GM18508 (cell line): ENCODE measurements around the gene VAV2.
"Not testable (repeated sequence)": the region's sequence is repeated elsewhere in the genome, so short reads cannot be mapped to it uniquely, and the experiment has no call there.

Source experiments
- ATAC-seq: cut with Tn5 transposase; IDR thresholded peaks from one replicate; pipeline ENCODE4 v1.9.1; 2021; ENCODE audit warnings: moderate number of reproducible peaks; ENCODE audit not compliant: insufficient read depth, unreplicated experiment

The VAV2 gene

DNA sequence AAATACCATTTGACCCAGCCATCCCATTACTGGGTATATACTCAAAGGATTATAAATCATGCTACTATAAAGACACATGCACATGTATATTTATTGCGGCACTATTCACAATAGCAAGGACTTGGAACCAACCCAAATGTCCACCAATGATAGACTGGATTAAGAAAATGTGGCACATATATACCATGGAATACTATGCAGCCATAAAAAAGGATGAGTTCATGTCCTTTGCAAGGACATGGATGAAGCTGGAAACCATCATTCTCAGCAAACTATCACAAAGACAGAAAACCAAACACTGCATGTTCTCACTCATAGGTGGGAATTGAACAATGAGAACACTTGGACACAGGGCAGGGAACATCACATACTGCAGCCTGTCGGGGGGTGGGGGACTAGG, 68.5 kb downstream of the VAV2 start:
- not testable (repeated sequence) for ATAC-seq

GRCh38 chr9:133921866-133922265, 70.3 kb downstream of the VAV2 start:
- no peak for ATAC-seq

DNA sequence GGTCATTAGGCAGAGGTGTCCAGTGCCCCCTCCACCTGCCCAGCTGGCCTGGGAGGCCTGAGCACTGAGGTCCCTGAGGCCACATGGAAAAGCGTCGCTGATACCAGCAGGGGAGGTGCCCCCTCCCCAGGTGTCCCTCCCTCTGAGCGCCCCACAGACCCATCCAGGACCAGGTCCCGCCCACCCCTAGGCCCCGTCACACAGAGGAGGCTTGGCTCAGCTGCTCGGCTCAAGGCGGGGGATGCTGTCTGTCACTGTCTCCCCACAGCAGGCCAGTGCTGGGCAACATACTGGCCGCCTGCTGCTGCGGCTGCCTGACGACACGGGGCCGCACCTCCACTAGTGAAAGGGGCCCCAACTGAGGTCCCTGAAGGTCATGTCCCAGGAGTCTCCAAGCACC, 71.7 kb downstream of the VAV2 start:
- no peak for ATAC-seq

DNA sequence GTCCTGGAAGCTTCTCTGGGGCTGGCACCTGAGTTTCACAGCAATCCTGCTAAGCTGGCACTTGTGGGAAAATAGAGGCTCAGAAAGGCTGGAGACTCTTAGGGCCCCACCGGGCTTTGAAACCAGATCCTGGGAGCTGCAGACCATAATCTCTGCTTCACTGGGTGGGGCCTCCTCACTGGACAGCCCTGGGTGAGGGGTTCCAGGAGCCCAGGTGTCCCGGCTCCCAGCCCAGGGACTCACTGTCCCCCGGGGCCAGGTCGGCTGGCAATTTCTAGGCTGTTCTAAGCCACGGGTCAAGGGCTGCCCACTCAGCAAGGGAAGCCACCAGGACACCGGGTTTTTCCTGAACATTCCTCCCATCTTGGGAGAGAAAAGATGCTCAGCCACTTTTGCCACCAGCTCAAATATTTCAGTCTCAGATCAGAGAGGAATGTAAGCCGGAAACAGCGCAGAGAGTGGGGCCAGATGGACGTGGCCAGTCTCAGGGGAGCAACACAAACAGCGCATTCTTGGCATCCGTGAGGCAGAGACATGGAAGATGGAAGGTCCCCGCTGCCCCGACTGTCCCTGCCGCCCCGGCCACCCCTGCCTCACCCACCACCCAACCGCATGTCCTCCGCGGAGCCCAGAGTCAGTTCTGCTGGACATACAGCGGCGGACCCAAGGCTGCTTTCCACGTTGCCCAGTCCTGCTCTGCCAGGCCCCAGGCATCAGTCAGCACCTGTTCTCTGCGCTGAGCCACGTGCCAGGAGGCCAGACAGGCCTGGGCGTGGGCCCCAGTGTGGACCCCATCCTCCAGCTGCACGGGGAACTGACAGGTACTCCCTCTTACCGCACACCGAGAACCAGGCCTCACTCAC, 72.6 kb downstream of the VAV2 start:
- no peak for ATAC-seq

GRCh38 chr9:133918111-133918813, 73.9 kb downstream of the VAV2 start:
- no peak for ATAC-seq

DNA sequence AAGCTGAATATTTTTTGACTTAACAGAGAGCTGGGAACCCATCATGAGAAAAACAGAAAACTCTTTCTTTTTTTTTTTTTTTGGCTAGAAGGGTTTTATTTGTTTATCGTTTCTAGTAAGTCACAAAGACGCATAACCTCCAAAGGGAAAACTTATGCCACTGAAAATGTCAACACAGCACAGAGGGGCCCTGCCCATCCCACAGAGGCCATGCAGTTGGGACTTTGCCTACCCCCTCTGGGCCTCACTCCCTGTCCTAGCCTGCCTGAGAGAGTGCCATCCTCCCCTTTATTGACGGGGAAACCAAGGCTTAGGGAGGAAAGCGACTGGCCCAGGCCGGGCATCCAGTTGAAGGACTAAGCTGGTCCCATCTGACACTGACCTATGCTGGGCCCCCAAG, 74.7 kb downstream of the VAV2 start:
- no peak for ATAC-seq

- no peak for ATAC-seq
These were observed 76.0 kb downstream of the VAV2 start for GRCh38 chr9:133916159-133916541.

DNA sequence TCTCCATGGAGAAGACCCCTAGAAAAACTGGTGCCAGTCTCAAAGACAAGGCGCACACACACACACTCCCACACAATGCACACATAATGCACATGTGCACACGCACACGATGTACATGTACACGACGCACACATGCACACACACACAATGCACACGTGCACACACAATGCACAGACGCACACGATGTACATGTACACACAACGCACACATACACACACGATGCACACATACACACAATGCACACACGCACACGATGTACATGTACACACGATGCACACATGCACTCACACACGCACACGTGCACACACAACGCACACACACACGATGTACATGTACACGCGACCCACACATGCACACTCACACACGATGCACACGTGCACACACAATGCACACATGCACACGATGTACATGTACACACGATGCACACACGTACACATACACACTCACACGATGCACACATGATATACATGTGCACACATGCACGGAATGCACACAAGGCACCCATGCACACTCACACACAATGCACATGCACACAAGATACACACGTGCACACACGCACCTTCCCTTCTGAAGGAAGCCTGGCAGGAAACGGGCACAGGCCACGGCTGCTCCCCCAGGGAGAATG, 76.5 kb downstream of the VAV2 start:
- ATAC-seq, result no peak

DNA sequence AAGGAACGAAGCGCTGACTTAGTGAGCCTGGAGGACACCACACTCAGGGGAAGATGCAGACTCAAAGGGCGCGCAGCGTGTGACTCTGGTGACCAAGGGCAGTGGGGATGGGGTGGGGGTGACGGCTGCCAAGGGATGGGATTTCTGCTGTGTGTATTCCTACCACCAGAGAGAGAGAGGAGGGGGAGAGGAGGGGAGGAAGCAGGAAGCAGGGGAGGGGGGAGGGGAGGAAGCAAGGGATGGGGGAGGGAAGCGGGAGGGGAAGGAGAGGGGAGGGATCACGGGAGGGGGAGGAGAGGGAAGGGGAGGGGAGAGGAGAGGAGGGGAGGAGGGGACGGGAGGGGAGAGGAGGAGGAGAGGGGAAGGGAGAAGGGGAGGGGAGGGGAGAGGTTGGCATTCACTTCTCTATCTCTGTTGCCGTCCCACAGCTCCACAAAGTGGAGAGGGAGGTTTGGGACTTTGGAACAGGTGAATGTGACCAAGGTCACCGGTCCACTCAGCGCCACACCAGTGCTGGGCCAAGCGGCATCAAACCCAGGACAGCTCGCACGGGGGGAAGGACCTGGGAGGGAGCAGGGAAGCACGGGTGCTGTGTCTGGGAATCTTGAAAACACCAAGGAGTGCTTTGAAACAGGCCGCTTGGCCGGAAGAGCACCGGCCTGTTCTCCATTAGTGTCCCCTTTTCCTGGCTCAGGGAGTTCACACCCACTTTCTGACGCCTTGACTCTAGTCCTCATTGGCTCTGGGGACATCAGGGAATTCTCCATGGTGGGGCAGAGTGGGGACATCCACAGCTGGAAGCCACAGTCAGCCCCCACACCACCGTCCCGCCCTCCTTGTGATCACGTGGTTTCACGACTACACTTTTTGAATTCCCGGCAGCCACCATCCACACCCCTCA, 77.4 kb downstream of the VAV2 start:
- no peak for ATAC-seq

GRCh38 chr9:133913571-133914369, 78.4 kb downstream of the VAV2 start:
- ATAC-seq, result no peak

DNA sequence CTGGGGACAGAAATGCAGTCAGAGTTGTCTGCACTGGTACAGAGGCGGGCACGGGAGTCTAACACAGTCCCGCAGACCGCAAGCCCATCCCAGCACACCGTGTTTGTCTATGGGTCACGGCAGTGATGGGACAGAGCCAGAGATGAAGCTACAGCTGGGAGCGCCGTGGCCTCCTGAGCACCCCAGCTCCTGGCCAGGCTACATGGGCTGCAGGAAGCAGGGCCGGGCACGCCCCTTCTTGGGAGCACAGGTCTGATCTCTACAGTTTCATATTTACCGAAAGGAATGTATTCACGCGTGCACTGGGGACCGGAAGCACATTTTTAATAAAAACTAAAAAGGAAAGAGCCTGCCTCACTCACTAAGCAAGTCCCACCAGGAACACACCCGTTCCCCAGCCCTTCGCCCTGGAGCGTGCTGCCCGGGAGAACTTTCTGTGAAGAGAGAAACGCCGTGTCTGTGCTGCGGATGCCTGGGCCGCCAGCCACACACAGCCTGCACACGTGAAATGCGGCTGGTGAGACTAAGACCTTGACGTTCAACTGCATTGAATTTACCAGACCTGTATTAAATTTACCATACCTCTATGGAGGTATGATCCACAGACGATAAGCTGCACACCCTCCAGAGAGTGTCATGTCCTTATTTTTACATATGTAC, 81.1 kb downstream of the VAV2 start:
- ATAC-seq, result no peak

DNA sequence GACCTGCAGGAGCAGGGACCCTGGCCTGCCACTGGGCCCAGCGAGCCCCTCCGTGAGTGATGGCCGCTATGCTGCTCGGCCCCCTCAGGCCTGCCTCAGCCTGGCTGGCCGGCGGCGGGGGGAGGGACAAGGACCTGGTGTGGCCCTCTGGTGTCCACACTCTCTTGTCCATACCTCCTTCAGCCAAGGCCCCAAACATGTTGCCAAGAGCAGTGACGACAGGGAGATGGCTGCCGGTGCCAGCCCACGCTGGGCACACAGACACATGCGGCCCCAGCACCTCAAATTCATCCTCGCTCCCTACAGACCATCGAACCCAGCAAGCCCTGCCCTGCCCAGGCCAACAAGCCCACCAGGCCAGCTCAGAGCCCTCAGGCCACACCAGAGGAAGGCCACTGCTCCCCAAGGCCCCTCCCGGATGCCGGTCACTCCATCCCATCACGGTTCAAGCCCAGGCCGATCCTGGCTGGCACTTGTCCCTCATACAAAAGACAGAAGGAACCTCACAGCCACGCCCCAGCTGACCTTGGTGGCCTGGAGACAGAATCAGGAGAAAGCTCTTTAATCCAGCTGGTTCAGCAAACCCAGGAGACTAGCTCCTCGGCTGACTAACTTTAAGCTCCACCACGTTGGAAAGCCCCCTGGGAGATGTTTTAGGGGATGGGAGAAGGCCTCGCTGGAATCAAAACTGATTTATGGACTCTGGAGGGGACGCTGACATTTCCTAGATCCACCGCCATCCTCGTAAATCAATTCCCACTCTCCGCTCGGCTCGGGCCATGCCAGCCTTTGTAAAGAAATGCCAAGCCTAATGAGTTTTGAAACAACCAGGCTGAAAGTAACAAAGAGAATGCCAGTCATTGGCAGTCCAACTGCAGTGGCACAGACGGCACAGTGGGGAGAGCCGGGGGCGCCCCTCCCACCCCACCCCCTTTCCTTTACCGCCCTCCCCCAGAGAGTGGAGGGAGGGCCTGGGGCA, 84.9 kb downstream of the VAV2 start:
- ATAC-seq, result no peak

DNA sequence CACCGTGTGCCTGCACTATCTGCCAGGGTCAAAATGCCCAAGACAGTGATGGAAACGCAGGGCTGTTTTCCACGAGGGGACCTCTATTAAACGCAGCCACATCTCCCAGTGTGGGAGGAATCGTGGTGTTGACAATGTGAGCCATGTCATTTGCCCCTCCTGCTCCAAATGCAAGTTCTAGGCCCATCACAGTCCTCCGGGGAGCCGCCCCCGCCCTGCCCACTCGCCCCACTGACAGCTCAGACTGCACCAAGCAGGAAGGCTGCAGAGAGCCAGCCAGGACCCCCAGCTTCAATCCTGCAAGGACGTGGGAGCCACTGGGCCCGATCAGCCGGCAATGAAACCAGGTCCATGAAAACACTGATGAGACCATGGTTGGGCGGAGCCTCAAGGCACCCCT, 85.9 kb downstream of the VAV2 start:
- ATAC-seq, result no peak

- ATAC-seq, result no peak
These were observed 86.6 kb downstream of the VAV2 start for GRCh38 chr9:133905493-133905892.

GRCh38 chr9:133904346-133905090, 87.6 kb downstream of the VAV2 start:
- no peak for ATAC-seq

GRCh38 chr9:133901184-133901835, 90.8 kb downstream of the VAV2 start:
- no peak for ATAC-seq

- no peak for ATAC-seq
These were observed 94.4 kb downstream of the VAV2 start for GRCh38 chr9:133897675-133898074.
